ENCODE data around the gene RNPEPL1.
A peak's percentile ranks its signal among the peaks of the same experiment; 100 is the strongest.
"Not testable (repeated sequence)": the region's sequence is repeated elsewhere in the genome, so short reads cannot be mapped to it uniquely, and the experiment has no call there.

Gene RNPEPL1

GRCh38 chr2:240560480-240561324, 7.6 kb upstream of the RNPEPL1 start:
- H3K4me3 ChIP-seq (replicated peaks; ENCODE audit: low read depth, low read length) = peak overlapping the region; percentile 76
- no peak for TF ChIP-seq CTCF (IDR thresholded peaks at IDR 0.05; ENCODE audit: low read depth, low read length, missing control alignments)
- DNase-seq (ENCODE audit: extremely low read depth, low read depth) = peak; percentile 87

- no peak for DNase-seq (ENCODE audit: extremely low read depth, low read depth)
- no peak for TF ChIP-seq CTCF (IDR thresholded peaks at IDR 0.05; ENCODE audit: low read depth, low read length, missing control alignments)
- H3K4me3 ChIP-seq (replicated peaks; ENCODE audit: low read depth, low read length) = peak overlapping the region; percentile 76
Measured at GRCh38 chr2:240561325-240561971, 6.8 kb upstream of the RNPEPL1 start.

GRCh38 chr2:240563231-240563630, 5.1 kb upstream of the RNPEPL1 start:
- DNase-seq (ENCODE audit: extremely low read depth, low read depth); H3K4me3 ChIP-seq (replicated peaks; ENCODE audit: low read depth, low read length): not testable (repeated sequence)

GRCh38 chr2:240563951-240564560, 4.2 kb upstream of the RNPEPL1 start:
- no peak for DNase-seq (ENCODE audit: extremely low read depth, low read depth)
- H3K4me3 ChIP-seq (replicated peaks; ENCODE audit: low read depth, low read length) = no peak overlapping the region
- no peak for TF ChIP-seq CTCF (IDR thresholded peaks at IDR 0.05; ENCODE audit: low read depth, low read length, missing control alignments)

- TF ChIP-seq CTCF (IDR thresholded peaks at IDR 0.05; ENCODE audit: low read depth, low read length, missing control alignments) = no peak
- no peak overlapping the region for H3K4me3 ChIP-seq (replicated peaks; ENCODE audit: low read depth, low read length)
- DNase-seq (ENCODE audit: extremely low read depth, low read depth) = no peak
Measured at GRCh38 chr2:240564561-240565332, 3.5 kb upstream of the RNPEPL1 start.

GRCh38 chr2:240565333-240566202, 2.7 kb upstream of the RNPEPL1 start:
- no peak overlapping the region for H3K4me3 ChIP-seq (replicated peaks; ENCODE audit: low read depth, low read length)
- TF ChIP-seq CTCF (IDR thresholded peaks at IDR 0.05; ENCODE audit: low read depth, low read length, missing control alignments) = no peak
- DNase-seq (ENCODE audit: extremely low read depth, low read depth) = no peak

Data from HFF-Myc (cell line).